NCI-H1417 (cell line): Measurements from ENCODE around the gene DACH2.

Experiments
- DNase-seq, 3 experiments: peaks; one replicate each; lab custom pipeline; 2025; lab: John Stamatoyannopoulos, UW

DACH2 gene

GRCh38 chrX:86806786-86807185, 658.5 kb downstream of the DACH2 start:
- peak in 2 of 3 experiments; percentile 34 to 74 for DNase-seq

DNA sequence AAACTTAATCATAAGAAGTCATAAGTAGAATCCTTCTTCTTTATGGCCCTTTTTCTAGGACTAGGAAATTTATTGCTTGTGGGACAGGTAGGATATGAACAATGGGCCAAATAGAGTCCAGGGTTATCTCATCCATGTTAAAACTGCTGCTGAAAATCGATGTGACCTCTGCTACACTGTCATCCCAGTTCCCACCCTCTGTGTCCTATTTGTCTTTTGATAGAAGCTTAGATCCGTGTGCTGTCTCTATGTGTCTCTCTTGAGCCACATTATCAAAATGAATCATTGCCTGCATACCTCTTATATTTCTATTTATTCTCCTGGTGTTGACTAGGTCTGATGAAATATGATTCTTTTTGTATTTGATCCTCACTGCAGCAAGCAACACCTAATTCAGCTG, 661.4 kb downstream of the DACH2 start:
- peak in 1 of 3 experiments; percentile 41 for DNase-seq

DNA sequence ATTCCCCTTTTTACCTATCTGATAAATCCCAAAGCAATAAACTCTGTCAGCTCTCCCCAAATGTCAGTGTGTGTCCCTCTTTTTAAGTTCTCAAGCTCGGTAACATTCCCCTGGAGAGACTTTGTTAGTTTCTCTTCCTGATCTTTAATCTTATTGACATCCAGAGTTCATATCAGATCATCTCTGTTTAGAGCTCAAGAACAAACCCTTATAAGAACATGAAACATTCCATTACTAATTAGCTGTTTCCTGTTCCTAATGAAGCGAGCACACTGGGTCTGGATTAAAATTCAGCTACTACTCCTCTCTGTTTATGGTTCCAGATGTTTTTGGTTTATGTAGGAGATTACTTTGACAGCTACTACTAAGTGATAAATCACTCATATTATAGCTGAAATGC, 681.5 kb downstream of the DACH2 start:
- DNase-seq, result no peak

DNA sequence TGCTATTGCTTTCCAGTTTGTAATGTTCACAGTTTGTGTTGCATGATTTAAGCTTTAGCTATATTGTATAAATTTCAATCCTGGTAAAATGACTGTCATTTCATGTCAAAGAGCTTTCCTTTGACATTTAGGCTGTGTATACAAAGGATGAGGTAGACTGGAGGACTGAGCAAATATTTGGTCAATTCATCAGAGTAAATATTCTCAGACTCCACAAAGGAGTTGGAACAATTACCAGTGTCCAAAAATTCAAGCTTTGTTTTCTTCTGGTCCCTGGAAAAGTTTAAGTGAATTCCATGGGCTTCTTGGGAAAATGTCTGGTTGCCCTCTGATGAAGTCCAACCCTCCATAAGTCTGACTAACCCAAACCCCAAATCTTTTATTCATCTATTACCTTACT, 682.4 kb downstream of the DACH2 start:
- DNase-seq, result no peak

- no peak for DNase-seq
Measured at GRCh38 chrX:86845101-86845500, 696.9 kb downstream of the DACH2 start.
